HEK293T (cell line): Measurements from ENCODE around the gene SIMC1.
"Not testable (repeated sequence)": the region's sequence is repeated elsewhere in the genome, so short reads cannot be mapped to it uniquely, and the experiment has no call there.

Experiments
- ARNT ChIP-seq: fragments of 450-650 bp; IDR thresholded peaks from 2 replicates; pipeline ENCODE4 v1.6.1; 2017; ENCODE audit warnings: mild to moderate bottlenecking
- BHLHE40 ChIP-seq: fragments of 450-650 bp; IDR thresholded peaks from 2 replicates; pipeline ENCODE4 v1.6.1; 2016; ENCODE audit warnings: mild to moderate bottlenecking, moderate library complexity, borderline replicate concordance
- CTBP1 ChIP-seq: fragments of 450-650 bp; IDR thresholded peaks from 2 replicates; pipeline ENCODE4 v1.6.1; 2016; ENCODE audit warnings: borderline replicate concordance
- FOXK2 ChIP-seq: fragments of 450-650 bp; IDR thresholded peaks from 2 replicates; pipeline ENCODE4 v1.6.1; 2016; ENCODE audit warnings: mild to moderate bottlenecking
- FOXM1 ChIP-seq: fragments of 450-650 bp; IDR thresholded peaks from 2 replicates; pipeline ENCODE4 v1.6.1; 2017; ENCODE audit warnings: mild to moderate bottlenecking, borderline replicate concordance
- L3MBTL2 ChIP-seq: fragments of 450-650 bp; conservative IDR thresholded peaks from 2 replicates; pipeline ENCODE4 v1.6.1; 2016; ENCODE audit warnings: mild to moderate bottlenecking
- NFRKB ChIP-seq: fragments of 450-650 bp; IDR thresholded peaks from 2 replicates; pipeline ENCODE4 v1.6.1; 2016; ENCODE audit warnings: mild to moderate bottlenecking, moderate library complexity
- SP1 ChIP-seq: fragments of 450-650 bp; IDR thresholded peaks from 2 replicates; pipeline ENCODE4 v1.6.1; 2017
- SUZ12 ChIP-seq: fragments of 450-650 bp; IDR thresholded peaks from 2 replicates; pipeline ENCODE4 v1.6.1; 2016; ENCODE audit warnings: mild to moderate bottlenecking
- ZNF384 ChIP-seq: fragments of 450-650 bp; IDR thresholded peaks from 2 replicates; pipeline ENCODE4 v1.6.1; 2016
- TF ChIP-seq, protein P1 (sequence below): fragments of 450-650 bp; IDR thresholded peaks from 2 replicates; pipeline ENCODE4 v1.6.1; 2016

DNA sequence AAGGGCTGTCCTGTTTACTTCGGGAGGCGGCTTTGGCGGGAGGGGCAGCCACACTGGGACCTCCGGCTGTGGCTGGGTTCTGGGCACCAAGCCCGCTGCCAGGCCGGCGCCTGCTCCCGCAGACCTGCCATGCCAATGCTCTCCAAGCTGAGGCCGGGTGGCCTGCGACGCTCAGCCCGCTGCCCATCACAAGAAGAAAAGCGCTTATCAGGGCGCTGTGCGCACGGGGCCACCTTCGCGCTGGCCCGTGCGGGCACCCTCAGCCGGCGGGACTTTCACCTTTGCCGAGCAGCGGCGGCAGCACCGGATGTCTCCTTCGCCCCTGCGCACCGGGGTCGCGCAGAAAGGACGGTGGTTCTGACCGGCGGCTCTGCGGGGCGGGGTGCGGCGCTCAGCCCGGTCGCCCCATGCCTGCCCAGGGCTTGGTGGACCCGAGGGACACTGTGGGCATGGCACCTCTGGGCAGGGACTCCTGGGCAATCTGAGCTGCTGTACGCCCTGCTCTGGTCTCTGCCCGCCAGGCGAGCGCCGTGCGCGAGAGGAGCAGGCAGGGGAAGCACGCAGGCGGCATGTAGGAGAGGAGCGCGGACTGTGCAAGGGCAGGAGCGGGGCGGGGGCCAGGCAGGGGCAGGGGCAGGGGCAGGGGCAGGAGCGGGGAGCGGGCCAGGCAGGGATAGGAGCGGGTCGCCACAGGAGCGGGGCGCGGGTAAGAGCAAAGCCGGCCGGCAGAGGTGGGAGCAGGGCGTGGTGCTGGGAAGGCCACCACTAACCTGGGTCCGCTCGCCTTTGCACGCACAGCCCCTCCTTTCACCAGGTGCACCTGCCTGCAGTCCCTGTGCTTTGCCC lies 43.8 kb upstream of the SIMC1 start:
- TF ChIP-seq SP1, SUZ12, FOXM1, ZNF384, ARNT, BHLHE40, L3MBTL2, CTBP1, FOXK2, NFRKB: not testable (repeated sequence)
- TF ChIP-seq, protein P1, sequence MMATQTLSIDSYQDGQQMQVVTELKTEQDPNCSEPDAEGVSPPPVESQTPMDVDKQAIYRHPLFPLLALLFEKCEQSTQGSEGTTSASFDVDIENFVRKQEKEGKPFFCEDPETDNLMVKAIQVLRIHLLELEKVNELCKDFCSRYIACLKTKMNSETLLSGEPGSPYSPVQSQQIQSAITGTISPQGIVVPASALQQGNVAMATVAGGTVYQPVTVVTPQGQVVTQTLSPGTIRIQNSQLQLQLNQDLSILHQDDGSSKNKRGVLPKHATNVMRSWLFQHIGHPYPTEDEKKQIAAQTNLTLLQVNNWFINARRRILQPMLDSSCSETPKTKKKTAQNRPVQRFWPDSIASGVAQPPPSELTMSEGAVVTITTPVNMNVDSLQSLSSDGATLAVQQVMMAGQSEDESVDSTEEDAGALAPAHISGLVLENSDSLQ: not testable (repeated sequence)
